GM12801 (cell line): Measurements from ENCODE around the gene OPA1.

Source experiments
- CTCF ChIP-seq: IDR thresholded peaks from one replicate; pipeline ENCODE4 v1.5.1; 2011; ENCODE audit warnings: control low read depth; ENCODE audit not compliant: insufficient read length; ENCODE audit errors: extremely low read depth

OPA1 gene

DNA sequence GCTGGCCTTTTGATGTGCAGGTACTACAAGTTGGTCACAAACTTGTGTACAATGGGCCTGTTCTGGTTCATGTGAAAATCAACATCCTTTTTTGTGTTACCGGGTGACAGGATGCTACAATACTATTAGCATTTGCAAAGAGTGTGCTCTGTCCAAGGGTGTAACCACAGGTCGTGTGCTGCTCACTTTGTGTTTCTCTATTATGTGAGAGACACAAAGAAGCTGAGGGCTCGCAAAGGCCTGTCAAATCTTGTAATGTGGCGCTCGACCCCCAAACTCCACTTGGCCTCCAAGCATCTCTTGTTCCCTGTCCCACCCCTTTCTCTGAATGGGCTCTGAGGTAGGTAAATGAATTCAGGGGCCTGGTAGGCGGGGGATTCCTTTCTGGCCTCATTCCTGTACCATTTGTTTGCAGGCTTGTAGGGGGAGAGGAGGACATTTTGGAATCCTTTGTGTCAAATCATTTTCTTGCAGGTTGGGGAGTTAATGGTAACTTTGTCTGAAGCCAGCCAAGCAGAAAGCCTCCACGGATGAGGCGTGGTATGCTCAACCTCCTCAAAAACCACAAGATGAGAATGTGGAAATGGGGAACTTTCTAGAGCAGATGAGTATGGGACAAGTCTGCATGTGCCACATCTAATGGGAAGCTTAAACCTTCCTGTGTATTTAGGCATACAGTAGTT is 109.1 kb downstream of the OPA1 start:
- TF ChIP-seq CTCF = no peak

DNA sequence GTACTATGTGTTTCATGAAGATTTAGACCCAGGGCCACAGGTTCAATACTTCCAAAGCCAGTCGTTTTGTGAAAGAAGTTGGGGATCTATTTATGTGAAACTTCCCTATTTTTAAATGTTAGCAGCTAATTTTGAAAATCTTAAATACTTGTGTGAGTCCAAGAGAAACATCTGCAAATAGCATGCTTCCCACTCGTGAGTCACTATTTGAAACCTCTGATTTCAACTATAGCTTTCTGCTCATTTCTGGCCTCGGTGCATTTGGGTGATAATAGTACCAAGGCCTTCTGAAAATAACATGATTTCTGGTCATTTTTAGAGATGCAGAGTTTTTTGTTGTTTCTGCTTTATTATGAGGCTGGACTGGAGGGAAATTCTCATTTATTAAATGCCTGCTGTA is 110.0 kb downstream of the OPA1 start:
- TF ChIP-seq CTCF = no peak

DNA sequence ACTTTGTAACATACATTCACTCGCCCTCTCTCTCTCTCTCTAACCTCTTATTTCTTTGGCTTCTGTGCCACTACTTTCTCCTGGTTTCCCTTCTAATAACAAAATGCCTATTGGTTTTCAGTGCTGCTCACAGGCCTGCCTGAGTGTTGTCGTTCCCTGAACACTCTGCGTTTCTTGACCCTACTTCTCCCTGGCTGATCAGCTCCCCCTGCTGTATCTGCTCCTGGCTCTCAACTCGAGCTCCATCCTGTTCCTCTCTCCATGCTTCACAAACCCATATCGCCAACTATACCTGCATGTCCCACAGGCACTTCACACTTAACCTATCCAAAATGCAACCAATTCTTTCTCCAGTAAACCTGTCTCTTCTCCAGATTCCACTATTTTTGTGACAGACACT is 111.4 kb downstream of the OPA1 start:
- no peak for TF ChIP-seq CTCF

DNA sequence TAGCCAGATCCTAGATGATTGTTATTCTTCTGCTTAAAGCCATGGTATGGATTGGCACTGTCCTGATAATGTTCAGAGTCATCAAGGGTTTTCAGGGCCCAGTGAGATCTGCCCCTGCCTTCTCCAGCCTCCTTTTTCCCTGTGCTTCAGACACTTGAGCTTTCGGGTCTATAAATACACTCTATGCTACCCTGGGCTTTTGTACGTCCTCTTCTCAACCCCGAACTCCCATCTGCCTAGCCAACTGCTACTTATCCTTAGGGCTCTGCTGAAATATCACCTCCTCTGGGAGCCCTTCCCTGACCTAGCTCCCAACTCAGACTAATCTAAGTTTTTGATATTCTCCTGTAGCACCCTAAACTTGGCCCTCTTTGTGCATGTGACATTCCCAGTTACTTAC is 115.3 kb downstream of the OPA1 start:
- TF ChIP-seq CTCF = no peak

GRCh38 chr3:193710286-193711165 is 117.5 kb downstream of the OPA1 start:
- TF ChIP-seq CTCF = no peak

DNA sequence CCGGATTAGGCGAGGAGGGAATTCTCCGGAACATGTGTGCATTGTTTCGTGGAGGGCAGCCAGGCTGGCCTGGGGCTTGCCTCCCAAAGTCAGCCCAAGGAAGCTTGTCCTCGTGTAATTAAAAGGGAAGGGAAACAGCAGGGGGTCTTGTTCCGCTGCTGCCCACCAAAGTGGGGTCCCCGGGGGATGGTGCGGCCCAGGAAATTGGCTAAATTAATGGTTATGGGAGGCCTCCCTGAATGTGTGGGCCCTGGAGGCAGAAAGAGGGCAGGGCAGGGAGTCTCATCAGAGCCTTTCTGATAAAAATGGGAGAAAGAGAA is 118.1 kb downstream of the OPA1 start:
- no peak for TF ChIP-seq CTCF

DNA sequence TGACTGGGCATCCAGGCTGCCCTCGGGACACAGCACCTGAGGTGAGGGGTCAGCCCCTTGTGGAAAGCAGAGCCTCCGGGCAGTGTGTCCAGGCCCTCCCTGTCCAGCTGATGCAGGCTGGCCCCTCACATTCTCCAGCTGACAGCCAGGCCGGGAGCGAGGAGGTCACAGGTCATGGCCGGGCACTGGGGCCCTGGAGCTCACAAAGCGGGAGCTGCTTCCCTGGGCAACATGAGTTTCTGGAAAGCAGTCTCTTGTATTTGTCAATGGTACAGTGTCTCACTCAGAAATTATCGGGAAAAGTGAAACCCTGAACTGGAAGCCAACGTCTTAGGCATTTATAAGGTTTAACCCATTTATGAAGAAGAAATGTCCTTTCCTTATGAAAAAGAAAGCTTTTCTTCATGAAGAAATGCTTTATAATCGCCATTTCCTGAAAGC is 118.5 kb downstream of the OPA1 start:
- TF ChIP-seq CTCF = no peak
